Stimulated activated effector memory CD8-positive, alpha-beta T cell treated with anti-CD3 and anti-CD28 coated beads, Interleukin-12 subunit alpha, Interleukin-12 subunit beta, amount 100 ng/mL, for 72 hours (primary cell): ENCODE results near the gene GPR4.
"Not testable (repeated sequence)": the region's sequence is repeated elsewhere in the genome, so short reads cannot be mapped to it uniquely, and the experiment has no call there.

Source experiments
- ATAC-seq: fragments of 150-1000 bp; cut with Tn5 transposase; 2 replicates; pipeline ENCODE4 v1.10.0; 2021
- DNase-seq, 2 donors: peaks; one replicate each; pipeline ENCODE4 v3.0.0; 2021 to 2022; ENCODE audit warnings: low spot score in 2 of 2
- H3K27ac Mint-ChIP-seq: one replicate; pipeline ENCODE4 v1.8.0; 2022; ENCODE audit warnings: mild to moderate bottlenecking, mixed read lengths
- H3K36me3 Mint-ChIP-seq: one replicate; pipeline ENCODE4 v1.8.0; 2022; ENCODE audit warnings: mild to moderate bottlenecking, mixed read lengths
- H3K4me1 Mint-ChIP-seq: one replicate; pipeline ENCODE4 v1.8.0; 2022; ENCODE audit warnings: mixed read lengths
- H3K4me3 Mint-ChIP-seq: one replicate; pipeline ENCODE4 v1.8.0; 2022; ENCODE audit warnings: mild to moderate bottlenecking, mixed read lengths
- H3K9me3 Mint-ChIP-seq: one replicate; pipeline ENCODE4 v1.8.0; 2022; ENCODE audit warnings: mixed read lengths

GPR4 gene

DNA sequence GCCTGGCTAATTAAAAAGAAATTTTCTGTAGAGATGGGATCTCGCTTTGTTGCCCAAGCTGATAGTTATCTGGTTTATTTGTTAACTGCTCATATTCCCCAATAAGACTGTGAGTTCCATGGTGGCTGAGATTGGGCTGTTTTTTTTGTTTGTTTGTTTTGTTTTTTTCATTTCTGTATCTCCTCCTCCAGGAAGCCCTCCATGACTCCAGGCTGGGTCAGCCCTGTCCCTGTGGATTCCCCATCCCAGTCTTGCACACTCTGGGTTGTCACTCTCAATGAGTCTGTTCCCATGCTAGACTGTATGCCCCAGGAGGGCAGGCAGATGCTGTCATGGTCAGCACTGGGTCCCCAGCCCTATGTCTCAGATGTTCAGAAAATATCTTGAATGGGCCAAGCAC is 34.3 kb upstream of the GPR4 start:
- no peak overlapping the region for H3K4me3 Mint-ChIP-seq
- no peak for ATAC-seq

DNA sequence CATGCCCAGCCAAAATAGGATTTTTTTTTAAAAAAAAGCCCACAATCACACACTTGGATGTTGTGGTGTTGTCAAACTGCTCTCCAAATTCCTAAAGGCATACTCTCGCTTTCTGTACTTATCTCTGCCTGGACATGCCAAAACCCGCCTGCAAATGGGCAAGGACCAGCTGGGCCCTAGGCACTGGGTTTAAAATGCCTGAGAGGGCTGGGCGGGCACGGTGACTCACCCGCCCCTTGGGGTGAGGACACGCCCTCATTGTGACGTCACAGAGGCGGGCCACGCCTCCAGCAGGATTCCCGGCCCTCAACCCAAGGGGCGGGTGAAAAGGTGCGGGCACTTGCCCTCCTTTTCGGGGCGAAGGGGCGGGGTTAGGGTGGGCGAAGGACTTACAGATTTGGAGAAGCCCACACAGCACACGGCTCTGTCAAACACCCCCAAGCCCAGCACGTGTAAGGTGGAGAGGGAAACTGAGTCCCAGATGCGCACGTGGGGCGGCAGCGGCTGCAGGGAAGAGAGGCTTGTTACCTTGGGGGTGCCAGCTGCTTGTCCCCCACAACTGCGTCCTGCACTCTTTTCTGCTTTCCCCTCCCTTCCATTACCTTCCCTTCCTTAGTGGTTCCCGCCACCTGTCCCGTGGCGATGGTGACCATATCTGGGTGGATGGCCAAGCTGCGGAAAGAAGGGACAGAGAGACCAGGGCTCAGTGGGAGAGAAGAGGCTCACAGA is 30.6 kb upstream of the GPR4 start:
- H3K36me3 Mint-ChIP-seq = peaks cover 97% of the 10 kb centered on the region
- no peak overlapping the region for H3K27ac Mint-ChIP-seq
- no peaks in the 10 kb centered on the region for H3K9me3 Mint-ChIP-seq
- peak; percentile 64 for ATAC-seq
- peaks cover 10% of the 10 kb centered on the region for H3K4me1 Mint-ChIP-seq
- H3K4me3 Mint-ChIP-seq = no peak overlapping the region
- DNase-seq = peak; percentile 46 to 71

More for the DNA sequence above, 34.3 kb upstream of the GPR4 start:
- Mint-ChIP-seq H3K36me3 (peaks cover 94% of the 10 kb centered on the region), H3K27ac (no peak overlapping the region), H3K4me1 (peaks cover 34% of the 10 kb centered on the region), H3K9me3 (no peaks in the 10 kb centered on the region)
- no peak for DNase-seq

DNA sequence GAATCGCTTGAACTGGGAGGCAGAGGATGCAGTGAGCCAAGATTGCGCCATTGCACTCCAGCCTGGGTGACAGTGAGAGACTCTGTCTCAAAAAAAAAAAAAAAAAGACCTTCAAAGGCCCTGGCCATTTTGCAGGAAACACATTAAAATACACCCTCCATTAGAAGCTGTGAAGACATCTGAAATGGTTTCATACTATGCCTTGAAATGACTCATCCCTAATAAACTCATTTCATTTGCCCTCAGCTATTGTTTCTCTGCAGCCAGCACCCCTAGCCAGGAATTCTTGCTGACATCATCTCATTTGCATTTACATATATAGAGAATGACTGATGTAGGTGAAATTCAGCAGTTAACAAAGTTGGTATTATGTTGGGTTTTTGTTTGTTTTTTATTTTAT is 28.5 kb upstream of the GPR4 start:
- Mint-ChIP-seq H3K9me3 (no peaks in the 10 kb centered on the region), H3K27ac (no peak overlapping the region), H3K4me3 (no peak overlapping the region), H3K4me1 (peaks cover 15% of the 10 kb centered on the region), H3K36me3 (peaks cover 97% of the 10 kb centered on the region)
- DNase-seq = no peak
- peak; percentile 93 for ATAC-seq

DNA sequence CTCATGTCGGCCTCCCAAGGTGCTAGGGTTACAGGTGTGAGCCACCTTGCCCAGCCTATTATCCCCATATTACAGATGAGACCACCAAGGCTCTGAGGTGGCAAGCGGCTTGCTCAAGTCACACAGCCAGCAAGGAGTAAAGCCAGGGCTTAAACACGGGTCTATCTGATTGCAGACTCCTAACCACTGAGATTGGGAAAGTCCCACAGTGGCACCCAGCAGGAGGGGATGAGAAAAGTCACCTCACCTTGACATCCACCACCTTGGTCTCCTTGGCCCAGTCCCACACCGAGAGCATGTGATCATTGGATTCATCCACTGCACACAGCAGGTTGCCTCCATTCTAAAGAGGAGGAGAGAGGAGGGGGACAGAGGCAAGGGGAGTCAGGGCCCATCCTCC is 27.7 kb upstream of the GPR4 start:
- Mint-ChIP-seq H3K4me3 (no peak overlapping the region), H3K9me3 (no peaks in the 10 kb centered on the region), H3K4me1 (peaks cover 18% of the 10 kb centered on the region), H3K27ac (peak overlapping the region; percentile 34), H3K36me3 (peaks cover 97% of the 10 kb centered on the region)
- DNase-seq (no peak), ATAC-seq (no peak)

DNA sequence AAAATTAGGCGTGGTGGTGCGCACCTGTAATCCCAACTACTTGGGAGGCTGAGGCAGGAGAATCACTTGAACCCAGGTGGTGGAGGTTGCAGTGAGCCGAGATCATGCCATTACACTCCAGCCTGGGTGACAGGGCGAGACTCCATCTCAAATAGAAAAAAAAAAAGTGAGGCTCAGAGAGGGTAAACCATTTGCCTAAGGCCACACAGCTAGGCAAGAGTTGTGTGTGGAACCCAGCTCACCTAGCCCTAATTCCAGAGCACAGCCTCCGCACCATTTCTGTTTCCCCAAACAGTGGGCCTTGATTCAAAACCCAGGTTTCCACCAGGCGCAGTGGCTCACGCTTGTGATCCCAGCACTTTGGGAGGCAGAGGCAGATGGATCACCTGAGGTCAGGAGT is 26.2 kb upstream of the GPR4 start:
- not testable (repeated sequence) for ATAC-seq, DNase-seq, H3K9me3 Mint-ChIP-seq, H3K4me3 Mint-ChIP-seq, H3K27ac Mint-ChIP-seq
- Mint-ChIP-seq H3K36me3 (peaks cover 100% of the 10 kb centered on the region), H3K4me1 (peaks cover 23% of the 10 kb centered on the region)

DNA sequence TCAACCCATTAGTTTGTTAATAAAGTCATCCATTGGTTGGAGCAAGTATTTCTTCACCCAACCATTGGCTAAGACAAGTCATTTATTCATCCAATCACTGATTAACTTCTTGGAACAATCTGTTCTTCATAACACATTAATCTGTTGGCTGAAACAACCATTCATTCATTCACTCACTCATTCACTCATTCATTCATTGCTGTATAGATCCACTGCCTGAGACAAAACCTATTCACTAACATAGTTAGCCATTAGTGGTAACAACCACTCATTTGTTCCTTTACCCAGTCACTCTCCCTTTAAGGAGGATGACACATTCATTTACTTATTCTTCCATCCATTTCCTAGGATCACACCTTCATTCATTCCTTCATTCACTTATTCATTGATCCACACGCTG is 22.0 kb upstream of the GPR4 start:
- DNase-seq (no peak), ATAC-seq (no peak)
- Mint-ChIP-seq H3K4me3 (no peak overlapping the region), H3K27ac (no peak overlapping the region), H3K4me1 (peaks cover 21% of the 10 kb centered on the region), H3K9me3 (no peaks in the 10 kb centered on the region), H3K36me3 (peaks cover 100% of the 10 kb centered on the region)

DNA sequence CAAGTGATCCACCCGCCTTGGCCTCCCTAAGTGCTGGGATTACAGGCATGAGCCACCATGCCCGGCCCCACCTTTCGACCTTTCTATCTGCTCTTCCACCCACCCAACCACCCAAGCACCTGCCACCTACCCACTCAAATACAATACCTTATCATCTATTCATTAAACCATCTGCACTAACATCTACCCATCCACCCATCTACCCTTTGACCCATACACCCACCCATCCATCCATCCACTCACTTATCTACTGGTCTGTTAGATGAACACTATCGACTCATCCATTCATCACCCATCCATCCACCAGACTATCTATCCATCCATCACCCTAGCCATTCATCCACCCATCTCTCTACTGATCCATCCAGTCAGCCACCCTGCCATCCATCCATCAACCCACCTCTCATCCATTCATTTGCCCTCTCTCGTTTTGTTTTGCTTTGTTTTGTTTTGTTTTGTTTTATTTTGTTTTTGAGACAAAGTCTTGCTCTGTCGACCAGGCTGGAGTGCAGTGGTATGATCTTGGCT is 20.0 kb upstream of the GPR4 start:
- Mint-ChIP-seq H3K36me3 (peaks cover 100% of the 10 kb centered on the region), H3K4me3 (no peak overlapping the region), H3K27ac (peak overlapping the region; percentile 61), H3K9me3 (no peaks in the 10 kb centered on the region), H3K4me1 (peaks cover 21% of the 10 kb centered on the region)
- no peak for DNase-seq
- ATAC-seq = no peak

DNA sequence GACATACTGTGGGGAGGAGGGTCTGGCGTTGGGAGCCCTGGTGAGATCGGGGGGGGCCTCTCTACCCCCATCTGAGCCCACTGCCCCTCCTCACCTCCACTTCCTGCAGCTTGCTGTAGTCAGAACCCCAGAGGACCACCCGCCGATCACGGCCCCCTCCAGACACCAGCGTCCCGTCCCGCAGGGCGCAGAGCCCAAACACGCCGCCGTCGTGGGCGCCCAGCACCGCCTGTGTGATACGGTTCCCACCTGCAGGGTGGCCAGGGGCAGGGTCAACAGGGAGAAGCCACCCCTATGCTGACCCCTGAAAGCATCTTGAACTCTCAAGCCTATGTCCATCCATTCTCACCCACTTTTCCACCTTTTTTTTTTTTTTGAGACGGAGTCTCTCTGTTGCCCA is 19.4 kb upstream of the GPR4 start:
- H3K36me3 Mint-ChIP-seq = peaks cover 100% of the 10 kb centered on the region

DNA sequence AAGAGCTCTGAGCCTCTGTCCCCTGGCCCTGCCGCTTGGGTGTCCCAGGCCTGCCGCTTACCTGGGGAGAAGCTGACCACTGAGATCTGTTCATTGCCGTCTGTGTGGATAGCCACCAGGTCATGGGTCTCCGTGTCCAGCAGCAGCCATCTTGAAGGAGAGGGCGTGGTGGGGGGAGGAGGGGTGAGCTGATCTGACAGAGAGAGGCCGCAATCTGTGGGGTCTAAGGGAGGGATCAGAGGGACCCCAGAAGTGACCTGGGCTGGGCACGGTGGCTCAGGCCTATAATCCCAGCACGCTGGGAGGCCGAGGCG is 14.6 kb upstream of the GPR4 start:
- peaks cover 26% of the 10 kb centered on the region for H3K4me1 Mint-ChIP-seq
- no peak overlapping the region for H3K4me3 Mint-ChIP-seq
- no peak overlapping the region for H3K27ac Mint-ChIP-seq
- DNase-seq = no peak
- no peak for ATAC-seq
- no peaks in the 10 kb centered on the region for H3K9me3 Mint-ChIP-seq
- H3K36me3 Mint-ChIP-seq = peaks cover 100% of the 10 kb centered on the region

More for the DNA sequence above, 19.4 kb upstream of the GPR4 start:
- no peaks in the 10 kb centered on the region for H3K9me3 Mint-ChIP-seq
- ATAC-seq (no peak), DNase-seq (no peak)
- peak overlapping the region; percentile 61 for H3K27ac Mint-ChIP-seq
- peaks cover 22% of the 10 kb centered on the region for H3K4me1 Mint-ChIP-seq
- H3K4me3 Mint-ChIP-seq = no peak overlapping the region

DNA sequence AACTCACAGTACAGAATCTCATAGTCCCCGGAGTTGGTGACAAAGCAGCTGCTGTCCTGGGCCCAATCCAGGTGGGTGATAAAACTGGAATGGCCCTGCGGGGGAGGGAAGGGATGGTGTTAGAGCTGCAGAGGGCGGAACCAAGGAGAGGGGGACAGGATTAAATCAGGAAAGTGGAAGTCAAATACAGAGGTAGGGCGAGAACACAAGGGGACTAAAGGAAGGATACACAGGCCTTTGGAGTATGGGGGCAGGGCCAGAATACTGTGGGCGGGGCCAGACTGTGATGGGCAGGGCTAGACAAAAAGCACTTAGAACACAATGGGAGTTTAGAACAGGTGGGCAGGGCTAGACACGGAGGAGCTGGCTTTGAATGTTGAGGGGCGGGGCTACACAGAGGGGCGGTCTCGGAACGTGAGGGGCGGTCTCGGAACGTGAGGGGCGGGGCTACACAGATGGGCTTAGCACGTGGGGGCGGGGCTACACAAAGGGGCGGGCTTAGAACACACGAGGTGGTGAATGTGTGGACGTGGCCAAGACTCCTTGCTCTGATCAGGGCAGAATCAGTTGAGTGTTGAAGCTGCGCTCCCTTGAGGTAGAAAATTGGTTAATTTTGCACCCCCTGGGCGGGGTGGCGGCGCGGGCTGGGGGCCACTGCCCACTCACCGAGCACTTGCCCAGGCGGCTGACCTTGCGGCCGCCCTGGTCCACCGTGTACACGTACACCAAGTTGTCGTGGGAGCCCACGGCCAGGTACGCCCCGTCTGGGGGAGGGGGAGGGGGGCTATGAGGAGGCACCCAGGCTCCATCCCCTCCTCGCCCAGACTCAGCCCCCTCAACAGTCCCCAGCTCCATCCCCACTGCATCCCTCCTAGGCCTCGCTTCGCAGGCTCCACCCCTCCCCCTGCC is 14.0 kb upstream of the GPR4 start:
- H3K9me3 Mint-ChIP-seq = no peaks in the 10 kb centered on the region
- peak; percentile 74 for ATAC-seq
- H3K36me3 Mint-ChIP-seq = peaks cover 100% of the 10 kb centered on the region
- H3K4me3 Mint-ChIP-seq = no peak overlapping the region
- H3K4me1 Mint-ChIP-seq = peaks cover 26% of the 10 kb centered on the region
- DNase-seq = peak; percentile 74 to 94
- no peak overlapping the region for H3K27ac Mint-ChIP-seq

DNA sequence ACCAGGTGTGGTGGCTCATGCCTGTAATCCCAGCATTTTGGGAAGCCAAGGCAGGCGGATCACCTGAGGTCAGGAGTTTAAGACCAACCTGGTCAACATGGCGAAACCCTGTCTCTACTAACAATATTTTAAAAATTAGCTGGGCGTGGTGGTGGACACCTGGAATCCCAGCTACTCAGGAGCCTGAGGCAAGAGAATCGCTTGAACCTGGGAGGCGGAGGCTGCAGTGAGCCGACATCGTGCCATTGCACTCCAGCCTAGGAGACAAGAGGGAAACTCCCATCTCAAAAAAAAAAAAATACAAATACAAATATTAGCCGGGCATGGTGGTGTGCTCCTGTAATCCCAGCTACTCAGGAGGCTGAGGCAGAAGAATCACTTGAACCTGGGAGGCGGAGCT is 13.0 kb upstream of the GPR4 start:
- H3K36me3 Mint-ChIP-seq = peaks cover 100% of the 10 kb centered on the region
- DNase-seq, ATAC-seq, H3K9me3 Mint-ChIP-seq: not testable (repeated sequence)
- H3K4me1 Mint-ChIP-seq = peaks cover 26% of the 10 kb centered on the region
- H3K4me3 Mint-ChIP-seq = peak overlapping the region; percentile 64
- peak overlapping the region; percentile 97 for H3K27ac Mint-ChIP-seq

DNA sequence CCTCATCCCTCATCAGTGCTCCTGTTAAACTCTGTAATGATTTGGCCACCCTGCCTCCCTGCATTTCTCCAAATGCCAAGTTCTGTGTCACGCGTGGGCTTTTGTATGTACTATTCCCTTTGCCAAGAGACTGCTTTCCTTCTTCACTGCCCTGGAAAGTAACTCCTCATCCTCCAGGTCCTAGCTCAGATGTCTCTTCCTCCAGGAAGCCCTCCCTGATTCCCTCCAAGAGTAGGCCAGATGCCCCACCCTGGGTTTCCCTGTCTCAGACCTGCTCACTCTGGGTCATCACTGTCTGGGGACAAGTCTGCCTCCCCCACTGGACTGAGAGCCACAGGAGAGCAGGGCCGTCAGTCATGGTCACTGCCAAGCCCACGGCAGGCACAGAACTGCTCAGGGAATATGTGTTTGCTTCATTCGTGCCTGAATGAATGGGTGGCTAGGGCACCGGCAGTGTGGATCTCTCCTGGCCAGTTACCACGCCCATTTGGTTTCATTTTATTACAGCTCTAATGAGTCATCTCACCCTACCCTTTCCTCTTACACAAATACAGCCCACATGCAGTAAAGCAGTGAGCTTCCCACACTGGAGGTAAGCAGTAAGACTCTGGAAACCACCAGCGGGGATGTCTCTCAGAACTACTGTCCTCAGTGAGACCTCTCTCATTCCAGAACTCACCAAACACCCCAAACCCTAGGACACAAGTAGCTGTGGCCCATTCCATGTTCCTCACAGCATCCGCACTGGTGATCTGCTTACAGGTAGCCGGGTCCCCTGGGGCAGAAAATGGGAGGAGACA is 12.1 kb upstream of the GPR4 start:
- DNase-seq = peak; percentile 36 to 80
- no peaks in the 10 kb centered on the region for H3K9me3 Mint-ChIP-seq
- peaks cover 26% of the 10 kb centered on the region for H3K4me1 Mint-ChIP-seq
- ATAC-seq = peak; percentile 94
- peaks cover 100% of the 10 kb centered on the region for H3K36me3 Mint-ChIP-seq
- peak overlapping the region; percentile 97 for H3K27ac Mint-ChIP-seq
- H3K4me3 Mint-ChIP-seq = peak overlapping the region; percentile 64

DNA sequence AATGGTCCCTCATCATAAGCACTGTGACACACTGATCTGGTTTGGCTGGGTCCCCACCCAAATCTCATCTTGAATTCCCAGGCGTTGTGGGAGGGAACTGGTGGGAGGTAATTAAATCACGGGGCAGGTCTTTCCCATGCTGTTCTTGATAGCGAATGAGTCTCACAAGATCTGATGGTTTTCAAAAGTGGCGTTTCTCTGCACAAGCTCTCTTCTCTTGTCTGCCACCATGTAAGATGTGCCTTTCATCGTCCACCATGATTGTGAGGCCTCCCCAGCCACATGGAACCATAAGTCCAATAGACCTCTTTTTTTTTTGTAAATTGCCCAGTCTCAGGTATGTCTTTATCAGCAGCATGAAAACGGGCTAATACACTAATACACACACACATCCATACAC is 6.9 kb upstream of the GPR4 start:
- peaks cover 67% of the 10 kb centered on the region for H3K36me3 Mint-ChIP-seq
- H3K4me1 Mint-ChIP-seq = peaks cover 16% of the 10 kb centered on the region
- no peak for ATAC-seq
- no peaks in the 10 kb centered on the region for H3K9me3 Mint-ChIP-seq
- DNase-seq = no peak
- no peak overlapping the region for H3K4me3 Mint-ChIP-seq
- peak overlapping the region; percentile 11 for H3K27ac Mint-ChIP-seq

DNA sequence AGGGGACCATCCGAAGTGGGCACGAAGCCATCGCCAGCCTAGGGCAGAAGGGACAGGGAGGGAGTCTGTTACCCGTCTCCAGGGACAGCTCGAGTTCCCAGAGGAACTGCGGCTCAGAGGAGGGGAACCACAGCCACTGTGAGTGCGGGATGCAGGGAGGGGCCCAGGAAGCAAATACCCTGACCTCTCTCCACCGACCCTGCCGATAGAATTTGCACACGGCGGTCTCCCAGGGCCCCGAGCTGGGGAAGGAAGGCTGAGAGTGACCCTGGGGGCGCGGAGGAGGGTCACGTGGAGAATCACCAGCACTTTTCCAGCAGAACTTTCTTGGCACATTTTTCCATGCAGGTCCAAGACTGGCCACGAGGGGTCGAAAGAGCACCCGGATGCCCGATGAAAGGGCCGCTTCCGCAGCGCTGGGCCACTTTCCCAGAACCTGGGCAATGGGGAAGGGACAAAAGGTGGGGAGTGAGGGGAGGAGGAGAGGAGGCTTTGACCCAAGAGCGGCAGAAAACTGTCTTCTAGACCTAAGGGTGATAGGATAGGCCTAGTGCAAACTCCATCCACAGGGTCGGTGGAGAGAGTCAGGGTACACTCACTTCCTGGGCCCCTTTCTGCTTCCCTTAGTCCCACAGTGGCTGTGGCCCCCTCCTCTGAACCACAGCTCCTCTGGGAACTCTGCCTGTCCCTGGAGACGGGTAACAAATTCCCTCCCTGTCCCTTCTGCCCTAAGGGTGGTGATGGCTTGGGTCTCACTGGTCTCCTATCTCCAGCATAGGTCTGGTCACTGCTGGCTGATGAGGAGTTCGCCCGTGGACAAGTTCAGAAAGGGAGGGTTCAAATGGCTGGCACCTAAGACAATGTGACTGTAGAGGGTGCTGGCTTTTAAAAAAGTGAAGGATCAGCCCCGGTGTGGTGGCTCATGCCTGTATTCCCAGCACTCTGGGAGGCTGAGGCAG is 5.3 kb upstream of the GPR4 start:
- peak overlapping the region; percentile 92 for H3K27ac Mint-ChIP-seq
- peaks cover 13% of the 10 kb centered on the region for H3K4me1 Mint-ChIP-seq
- DNase-seq (peak; percentile 42 to 64), ATAC-seq (peak; percentile 58)
- H3K9me3 Mint-ChIP-seq = no peaks in the 10 kb centered on the region
- peak overlapping the region; percentile 27 for H3K4me3 Mint-ChIP-seq
- H3K36me3 Mint-ChIP-seq = peaks cover 51% of the 10 kb centered on the region
